ENCODE data around the gene SLC12A9.

SLC12A9 gene

DNA sequence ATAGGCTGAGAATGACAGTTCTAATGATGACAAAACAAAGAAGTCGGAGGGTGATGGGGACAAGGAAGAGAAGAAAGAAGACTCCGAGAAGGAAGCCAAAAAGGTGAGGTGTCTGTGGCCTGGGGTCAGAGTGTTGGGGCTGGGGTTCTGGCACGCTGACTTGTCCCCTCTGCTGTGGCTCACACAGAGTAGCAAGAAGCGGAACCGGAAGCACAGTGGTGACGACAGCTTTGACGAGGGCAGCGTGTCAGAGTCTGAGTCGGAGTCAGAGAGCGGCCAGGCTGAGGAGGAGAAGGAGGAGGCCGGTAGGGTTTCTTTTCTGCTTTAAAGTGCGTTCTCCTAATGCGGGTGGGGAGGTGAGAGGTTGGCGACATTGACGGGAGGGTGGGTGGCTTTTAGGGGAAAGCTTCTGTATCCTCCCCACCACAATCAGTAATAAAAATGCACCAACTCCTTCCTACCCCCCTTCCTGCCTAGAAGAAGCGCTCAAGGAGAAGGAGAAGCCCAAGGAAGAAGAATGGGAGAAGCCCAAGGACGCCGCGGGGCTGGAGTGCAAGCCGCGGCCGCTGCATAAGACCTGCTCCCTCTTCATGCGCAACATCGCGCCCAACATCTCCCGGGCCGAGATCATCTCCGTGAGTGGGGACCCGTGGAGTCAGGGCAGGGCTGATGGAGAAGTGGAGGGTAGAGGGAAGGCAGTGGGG lies 32.4 kb downstream of the SLC12A9 start:
- DNase-seq (ENCODE audit: low spot score), result no peak

DNA sequence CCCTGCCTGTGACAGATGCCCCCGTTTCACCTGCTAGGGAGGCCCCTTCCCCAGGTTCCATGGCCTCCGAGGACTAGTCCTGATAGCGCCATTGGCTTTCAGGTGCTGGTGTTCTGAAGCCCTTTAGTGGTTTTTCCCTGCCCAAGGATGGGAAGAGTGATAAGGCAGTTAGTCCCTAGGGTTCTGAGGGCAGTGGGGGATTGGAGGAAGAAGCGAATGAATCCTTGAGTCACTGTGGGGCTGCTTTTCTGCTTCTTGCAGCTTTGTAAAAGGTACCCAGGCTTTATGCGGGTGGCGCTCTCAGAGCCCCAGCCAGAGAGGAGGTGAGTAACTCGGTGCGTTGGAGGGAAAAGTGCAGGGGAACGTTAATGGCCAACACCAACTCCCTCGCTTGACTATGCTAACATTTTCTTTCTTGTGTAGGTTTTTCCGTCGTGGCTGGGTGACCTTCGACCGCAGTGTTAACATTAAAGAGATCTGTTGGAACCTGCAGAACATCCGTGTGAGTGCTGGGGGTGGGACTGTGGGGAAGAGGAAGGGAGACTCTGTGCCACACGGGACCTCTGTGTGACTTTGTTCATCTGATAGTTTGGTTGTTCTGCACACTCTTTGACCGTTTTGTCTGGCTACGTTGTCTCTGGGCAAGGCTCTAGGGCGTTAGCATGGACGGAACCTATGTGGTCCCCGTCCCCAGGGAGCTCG lies 33.1 kb downstream of the SLC12A9 start:
- DNase-seq (ENCODE audit: low spot score), result peak; percentile 6

DNA sequence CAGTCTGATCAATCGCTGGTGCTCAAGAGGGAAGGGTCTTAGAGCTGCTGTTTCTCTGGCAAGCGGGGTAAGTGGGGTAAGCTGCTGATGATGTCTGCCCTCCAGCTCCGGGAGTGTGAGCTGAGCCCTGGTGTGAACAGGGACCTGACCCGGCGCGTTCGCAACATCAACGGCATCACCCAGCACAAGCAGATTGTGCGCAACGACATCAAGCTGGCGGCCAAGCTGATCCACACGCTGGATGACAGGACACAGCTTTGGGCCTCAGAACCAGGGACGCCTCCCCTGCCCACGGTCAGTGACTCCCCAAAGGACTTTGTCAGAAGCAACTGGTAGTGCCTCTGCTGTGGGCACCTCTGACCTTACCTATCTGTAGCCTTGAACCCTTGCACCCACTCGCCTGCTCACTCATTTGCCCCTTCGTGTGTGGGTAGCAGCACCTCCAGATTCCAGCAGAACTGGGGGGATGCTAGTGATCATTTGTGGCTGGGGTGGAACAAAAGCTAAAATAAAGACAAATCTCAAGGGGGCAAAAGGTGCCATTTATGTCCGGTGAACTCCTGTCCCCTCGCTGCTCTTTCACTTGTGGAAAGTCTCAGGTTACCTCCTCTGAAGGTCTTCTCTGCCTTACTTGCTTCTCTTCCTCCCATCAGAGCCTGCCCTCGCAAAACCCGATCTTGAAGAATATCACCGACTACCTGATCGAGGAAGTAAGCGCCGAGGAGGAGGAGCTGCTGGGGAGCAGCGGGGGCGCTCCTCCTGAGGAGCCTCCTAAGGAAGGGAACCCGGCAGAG lies 33.8 kb downstream of the SLC12A9 start:
- DNase-seq (ENCODE audit: low spot score), result peak; percentile 9

DNA sequence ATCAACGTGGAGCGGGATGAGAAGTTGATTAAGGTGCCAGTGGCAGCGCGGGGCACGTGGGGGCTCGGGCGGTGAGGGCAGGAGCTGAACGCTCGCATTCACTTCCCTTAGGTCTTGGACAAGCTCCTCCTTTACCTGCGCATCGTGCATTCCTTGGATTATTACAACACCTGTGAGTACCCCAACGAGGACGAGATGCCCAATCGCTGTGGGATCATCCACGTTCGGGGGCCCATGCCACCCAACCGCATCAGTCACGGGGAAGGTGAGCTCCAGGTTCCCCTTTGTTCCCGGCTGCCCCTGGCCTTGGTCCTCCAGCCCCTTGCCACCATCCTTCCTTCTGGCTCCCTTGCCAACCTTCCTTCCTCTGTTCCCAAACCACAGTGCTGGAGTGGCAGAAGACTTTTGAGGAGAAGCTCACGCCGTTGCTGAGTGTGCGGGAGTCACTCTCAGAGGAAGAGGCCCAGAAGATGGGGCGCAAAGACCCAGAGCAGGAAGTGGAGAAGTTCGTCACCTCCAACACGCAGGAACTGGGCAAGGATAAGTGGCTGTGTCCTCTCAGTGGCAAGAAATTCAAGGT lies 34.5 kb downstream of the SLC12A9 start:
- DNase-seq (ENCODE audit: low spot score), result peak; percentile 18

DNA sequence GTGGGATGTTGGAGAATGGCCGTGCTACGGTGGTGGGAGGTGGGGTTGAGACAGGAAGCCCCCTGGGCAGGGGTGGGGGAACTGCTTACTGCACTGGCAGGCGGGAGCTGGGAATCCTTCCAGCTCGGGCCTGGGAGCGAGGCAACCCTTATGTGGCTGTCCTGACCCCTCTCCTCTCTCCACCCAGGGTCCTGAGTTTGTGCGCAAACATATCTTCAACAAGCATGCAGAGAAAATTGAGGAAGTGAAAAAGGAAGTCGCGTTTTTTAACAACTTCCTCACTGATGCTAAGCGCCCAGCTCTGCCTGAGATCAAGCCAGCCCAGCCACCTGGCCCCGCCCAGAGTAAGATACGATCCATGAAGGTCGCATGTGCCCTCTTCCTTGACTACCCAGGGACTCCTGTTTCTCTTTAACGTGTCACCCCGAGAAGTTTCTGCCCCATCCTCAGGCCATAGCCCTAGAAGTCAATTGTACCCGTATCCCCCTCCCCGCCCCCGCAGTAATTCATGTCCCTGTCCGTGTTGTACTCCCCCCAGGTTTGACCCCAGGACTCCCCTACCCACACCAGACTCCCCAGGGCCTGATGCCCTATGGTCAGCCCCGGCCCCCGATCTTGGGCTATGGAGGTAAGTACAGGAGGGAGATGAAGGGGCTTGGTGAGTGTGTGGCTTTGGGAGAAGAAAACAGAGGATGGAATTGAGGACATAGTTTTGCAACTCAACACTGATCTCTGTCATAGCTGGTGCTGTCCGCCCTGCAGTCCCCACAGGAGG lies 35.2 kb downstream of the SLC12A9 start:
- peak; percentile 26 for DNase-seq (ENCODE audit: low spot score)

DNA sequence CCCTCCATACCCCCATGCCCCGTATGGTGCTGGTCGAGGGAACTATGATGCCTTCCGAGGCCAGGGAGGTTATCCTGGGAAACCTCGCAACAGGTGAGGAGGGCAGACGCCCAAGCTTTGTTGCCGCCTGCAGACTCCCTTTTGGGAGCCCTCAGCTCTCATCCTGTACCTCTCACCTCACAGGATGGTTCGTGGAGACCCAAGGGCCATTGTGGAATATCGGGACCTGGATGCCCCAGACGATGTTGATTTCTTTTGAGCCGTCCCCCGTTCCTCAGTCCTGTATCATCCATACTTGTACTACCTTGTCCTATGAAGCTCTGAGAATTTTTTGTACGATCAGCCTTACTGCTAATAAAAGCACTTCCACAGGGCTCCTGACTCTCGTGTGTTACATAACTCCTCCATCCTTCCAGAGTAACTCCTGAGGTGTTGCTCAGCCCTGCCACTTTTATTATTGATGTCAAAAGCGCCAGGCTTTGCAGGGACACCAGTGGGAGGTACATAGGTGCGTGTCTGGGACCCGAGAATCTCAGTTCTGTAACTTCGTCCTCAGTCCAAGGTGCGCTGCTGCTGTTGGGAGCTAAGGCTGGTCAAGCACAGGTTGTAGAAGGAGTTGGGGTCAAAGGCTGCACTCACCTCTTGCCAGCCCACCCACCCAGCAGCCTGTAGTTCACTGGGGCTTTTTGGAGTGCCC lies 35.9 kb downstream of the SLC12A9 start:
- peak; percentile 4 for DNase-seq (ENCODE audit: low spot score)

DNA sequence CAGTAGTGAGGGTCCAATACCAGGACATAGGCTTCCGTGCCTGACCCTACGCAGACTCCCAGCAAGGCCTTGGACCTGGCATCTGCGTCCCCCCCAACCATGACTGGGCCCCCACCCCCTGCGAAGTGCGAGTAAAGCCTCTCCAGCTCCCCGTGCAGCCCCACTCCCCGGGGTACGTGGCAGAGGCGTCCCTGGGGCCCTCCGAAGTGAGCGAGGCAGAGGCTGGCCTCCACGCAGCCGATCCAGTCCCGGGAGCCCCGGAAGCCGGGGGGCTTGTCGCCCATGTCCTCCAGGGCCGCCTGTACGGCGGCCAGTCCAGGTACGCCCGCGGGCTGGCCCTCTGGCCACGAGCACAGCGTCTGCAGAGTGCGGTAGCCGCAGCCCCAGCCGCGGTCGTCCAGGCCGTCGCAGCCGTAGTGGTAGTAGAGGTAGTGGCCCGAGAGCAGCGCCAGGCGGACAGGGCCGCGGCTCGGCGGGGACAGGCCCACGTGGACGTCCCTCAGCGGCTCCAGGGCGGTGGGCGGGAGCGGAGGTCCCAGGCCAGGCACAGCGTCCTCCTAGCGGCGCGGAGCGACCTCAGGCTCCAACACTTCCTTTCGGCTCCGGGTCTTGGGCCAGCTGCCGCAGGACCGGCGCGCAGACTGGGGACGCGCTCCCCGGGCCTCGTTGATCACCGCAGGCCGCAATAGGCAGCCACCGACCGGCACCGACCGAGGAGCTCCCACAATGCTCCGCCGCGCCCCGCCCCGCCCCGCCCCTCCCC lies 36.7 kb downstream of the SLC12A9 start, which contains the start of gene UFSP1:
Gene UFSP1, minus strand, starts transcription at position 728 of the 763 bp plus-strand sequence. Its CDS starts 444 bp downstream, at position 284.
- no peak for DNase-seq (ENCODE audit: low spot score)

DNA sequence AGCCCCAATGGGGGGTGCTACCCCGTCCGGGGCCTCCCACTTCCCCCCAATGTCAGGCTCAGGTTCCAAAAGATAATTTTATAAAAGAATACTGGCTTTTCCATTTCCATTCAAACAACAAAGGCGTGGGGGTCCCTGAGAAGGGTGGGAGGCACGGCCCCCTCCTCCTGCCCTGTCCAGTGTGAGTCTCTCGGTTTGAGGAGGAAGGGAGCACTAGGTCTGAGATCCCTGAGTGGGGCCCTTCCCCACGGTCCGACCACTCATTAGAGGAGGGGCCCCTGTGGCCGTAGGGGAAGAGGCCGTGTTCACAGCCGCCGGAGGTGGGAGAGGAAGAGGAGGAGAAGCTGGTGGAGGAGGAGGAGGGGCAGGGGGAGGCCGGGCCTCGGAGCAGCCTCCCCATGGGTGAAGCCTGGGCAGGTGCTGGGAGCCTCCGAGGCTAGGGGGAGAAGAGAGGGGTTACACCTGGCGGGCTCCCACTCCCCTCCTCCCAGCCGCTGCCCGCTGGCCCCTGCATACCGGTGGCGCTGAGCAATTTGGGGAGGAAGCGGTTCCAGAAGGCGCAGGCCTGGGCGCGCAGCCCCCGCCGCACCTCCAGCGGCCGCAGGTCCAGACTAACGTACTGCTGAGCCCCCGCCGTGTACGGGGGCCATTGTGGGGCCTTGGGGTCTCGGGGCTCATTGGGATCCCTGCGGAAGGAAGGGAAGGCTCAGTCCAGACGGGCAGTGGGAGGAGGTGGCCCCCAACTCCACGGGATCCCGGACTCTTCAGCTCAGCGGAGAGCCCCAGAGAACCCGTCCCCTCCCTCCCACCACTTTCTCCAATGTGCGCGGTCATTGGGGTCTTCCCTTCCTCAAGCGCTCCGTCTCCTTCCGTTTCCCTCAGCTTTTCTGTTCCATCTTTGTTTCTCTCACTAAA lies 38.4 kb downstream of the SLC12A9 start:
- peak; percentile 18 for DNase-seq (ENCODE audit: low spot score)

DNA sequence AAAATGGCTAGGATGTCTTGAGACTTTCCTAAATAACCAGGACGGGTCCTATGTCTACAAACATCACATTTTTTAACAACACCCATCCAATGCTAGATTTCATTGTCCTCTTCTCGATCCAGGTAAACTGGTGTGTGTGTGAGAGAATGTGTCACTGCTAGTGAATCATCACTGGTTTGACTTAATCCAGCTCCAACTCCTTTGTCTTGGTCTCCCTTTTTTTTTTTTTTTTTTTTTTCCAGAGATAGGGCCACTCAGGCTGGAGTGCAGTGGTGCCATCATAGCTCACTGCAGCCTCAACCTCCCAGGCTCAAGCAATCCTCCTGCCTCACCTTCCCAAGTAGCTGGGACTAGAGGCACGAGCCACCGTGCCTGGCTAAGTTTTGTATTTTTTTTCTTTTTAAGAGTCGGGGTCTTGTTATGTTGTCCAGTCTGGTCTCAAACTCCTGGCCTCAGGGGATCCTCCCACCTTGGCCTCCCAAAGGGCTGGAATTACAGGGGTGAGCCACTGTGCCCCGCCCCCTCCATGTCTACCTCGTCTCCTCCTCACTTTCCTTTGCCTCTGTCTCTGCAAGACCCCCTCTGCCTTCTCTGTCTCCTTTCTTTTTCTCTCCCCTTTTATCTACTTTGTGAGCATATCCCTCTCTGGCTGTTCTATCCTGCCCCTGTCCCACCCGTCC lies 39.2 kb downstream of the SLC12A9 start:
- DNase-seq (ENCODE audit: low spot score), result no peak

DNA sequence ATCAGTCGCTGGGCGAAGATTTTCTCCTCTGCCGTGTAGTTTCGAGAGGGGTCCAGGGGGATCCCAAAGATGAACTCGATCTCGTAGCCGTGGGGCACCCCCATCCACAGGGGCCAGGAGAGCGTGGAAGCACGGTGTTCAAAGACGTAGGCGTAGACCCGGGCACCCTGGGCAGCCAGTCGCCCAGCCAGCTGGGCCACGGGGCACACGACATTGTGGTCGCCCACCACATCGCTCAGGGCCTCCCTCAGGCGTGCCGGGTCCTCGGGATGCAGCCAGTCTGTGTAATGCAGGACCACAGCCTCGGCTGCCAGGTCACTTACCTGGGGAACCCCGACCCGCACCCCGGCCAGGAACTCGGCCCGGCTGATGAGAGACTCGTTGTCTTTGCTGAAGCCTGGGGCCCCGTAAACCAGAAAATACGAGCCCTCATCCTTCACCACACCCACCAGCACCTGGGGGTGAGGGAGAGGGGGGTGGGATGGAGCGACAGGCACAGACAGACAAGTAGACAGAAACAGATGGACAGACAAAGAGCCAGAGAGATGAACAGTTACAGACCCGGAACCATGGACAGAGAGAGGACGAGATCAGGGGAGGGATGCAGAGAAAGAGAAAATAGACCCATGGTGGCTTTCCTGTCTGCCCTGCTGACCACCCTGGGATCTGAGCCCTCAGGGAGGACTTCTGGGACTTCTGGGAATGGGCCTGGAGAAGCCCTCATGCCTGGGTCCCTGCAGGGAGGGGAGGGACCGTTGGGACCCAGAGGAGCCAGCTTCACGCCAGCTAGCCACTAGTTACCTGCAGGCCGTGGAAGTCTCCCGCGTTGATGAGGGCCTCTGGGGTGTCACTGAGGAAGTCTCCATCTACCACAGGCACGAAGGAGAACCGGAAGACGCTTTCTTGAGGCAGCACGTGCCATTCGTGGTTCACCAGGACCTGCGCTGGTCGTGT lies 40.1 kb downstream of the SLC12A9 start:
- DNase-seq (ENCODE audit: low spot score), result peak; percentile 15

DNA sequence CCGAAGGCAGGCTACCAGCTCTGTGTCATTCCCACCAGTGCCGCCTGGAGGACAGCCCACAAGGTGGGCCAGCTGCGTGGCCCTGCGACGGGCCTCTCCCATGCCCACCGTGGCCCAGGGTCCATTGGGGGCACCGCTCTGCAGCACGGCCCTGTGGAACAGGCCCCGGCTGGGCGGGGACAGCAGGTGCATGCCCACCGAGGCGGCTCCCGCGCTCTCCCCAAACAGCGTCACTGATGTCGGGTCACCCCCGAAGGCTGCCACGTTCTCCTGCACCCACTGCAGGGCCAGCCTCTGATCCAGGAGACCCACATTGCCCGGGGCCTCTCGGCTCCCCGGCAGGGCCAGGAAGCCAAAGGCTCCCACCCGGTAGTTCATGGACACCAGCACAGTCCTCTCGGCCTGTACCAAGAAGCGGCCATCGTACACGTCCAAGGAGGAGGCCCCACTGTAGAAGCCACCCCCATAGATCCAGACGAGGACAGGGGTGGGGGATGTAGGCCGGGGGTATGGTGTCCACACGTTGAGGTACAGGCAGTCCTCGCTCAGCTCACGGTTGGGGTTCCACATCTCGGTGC lies 40.9 kb downstream of the SLC12A9 start:
- peak; percentile 14 for DNase-seq (ENCODE audit: low spot score)

DNA sequence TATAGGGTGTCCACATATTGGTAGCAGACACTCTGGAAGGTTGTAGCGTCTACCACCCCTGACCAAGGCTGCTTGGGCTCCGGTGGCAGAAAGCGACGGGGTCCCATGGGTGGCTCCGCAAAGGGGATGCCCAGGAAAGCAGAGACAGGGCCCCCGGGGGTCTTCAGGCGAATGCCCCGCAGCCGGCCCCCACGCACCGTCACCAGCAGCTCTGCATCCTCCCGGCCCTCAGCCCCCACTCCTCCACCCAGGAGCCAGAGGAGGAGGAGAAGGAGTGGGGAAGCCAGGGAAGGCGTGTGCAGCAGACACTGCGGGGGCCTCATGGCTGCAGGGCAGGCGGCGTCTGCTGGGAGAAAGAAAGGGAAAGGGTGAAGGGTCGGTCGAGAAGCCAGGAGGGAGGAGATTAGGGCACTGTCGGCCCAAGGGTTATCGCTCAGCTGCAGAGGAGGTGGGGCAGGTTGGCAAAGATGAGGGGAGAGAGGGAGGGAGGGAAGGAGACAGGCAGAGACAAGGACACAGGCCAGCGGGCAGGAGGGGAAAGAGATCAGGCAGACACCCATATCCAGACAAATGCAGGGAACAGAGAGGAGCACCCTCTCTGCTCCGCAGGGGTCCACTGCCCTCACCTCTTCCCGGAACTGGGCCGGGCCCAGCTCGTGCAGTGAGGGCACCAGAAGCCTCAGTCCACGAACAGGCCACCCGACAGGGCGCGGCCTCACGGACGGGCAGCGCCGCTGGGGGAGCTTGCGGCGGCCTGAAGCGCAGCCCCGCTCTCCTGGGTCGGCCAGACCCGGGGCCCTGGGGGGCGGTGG lies 41.6 kb downstream of the SLC12A9 start:
- peak; percentile 10 for DNase-seq (ENCODE audit: low spot score)

DNA sequence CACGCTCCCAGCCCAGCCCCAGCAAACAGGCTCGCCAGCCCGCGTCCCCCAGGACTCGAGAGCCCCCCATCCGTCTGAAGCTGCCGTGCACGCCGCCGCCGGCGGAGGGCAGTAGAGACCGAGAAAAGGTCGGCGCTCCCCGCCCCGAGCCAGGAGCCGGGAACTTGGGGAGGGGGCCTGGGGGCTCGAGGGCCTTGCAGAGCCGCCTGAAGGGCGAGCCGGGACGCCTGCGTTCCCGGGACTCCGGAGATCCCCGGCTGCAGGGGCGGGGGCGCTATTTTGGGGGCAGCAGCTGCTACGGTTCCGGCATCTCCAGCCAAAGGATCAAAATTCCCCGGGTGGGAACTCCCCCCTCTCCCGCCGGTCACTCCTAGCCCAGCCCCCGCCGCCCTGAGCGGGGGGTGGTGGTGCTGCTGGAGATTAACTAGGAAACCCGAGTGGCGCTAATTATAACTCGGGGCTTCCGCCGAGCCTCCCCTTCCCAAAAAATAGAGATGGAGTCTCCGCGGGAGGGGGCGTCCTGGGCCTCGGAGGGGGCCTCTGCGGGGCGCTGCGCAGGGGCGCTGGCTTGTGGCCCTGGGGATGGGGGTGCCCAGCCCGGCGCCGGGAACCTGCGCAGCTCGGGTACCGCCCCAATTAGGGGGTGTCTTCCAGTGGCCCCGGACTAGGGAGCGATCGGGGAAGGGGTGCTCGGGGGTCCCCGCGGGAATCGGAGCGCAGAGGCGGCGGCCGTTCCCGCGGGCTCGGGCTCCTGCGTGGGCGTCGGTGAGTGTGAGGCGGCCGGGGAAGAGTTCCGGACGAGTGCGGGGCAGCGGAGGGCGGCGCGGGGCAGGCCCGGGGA lies 42.6 kb downstream of the SLC12A9 start:
- DNase-seq (ENCODE audit: low spot score), result peak; percentile 85

DNA sequence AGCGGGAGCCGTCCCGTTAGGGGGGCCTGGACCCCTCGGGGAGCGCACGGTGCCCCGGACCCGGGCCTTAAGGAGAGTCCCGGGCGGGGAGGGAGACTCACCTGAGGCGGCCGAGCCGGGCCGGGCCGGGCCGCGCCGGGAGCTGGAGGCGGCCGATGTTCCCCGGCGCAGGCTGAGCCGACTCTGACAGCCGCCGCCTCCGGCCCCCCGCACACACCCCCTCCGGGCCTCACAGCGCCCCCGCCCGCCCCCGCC lies 43.1 kb downstream of the SLC12A9 start, which contains the start of gene ACHE:
Gene ACHE, minus strand, starts transcription at position 188 of the 255 bp plus-strand sequence. CDS start 1,656 bp downstream, outside the sequence.
- DNase-seq (ENCODE audit: low spot score), result no peak
